Measurements from ENCODE around the gene KCNH1. TPM values are rescaled to one million over a fixed set of nuclear protein-coding genes. Genes with fewer than 3 reads are reported as not detected.

Gene KCNH1
- total RNA-seq, 1 donor = 41.3 TPM

DNA sequence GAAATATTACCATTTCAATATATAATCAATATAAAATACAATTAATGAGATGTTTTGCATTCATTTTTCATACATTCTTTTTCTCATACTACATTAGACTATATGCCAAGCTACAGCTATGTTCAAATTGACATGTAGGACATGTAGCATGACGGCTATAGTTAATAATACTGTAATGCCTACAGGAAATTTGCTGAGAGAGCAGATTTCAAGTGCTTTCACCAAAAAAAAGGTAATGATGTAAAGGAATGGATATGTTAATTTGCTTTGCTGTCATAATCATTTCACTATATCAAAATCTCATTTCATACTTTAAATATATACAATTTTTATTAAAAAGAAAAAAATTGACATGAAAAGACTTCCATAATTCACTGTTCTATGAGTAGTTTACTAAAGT is 215.1 kb downstream of the KCNH1 start:
- Histone ChIP-seq H3K27ac (ENCODE audit: low read depth, low read length) (no peak overlapping the region), H3K4me1 (ENCODE audit: insufficient read depth, low read length) (no peaks in the 10 kb centered on the region), H2AFZ (ENCODE audit: low read length) (no peak overlapping the region), H4K20me1 (ENCODE audit: insufficient read depth, low read length) (no peaks in the 10 kb centered on the region), H3K79me2 (ENCODE audit: insufficient read depth, low read length) (no peaks in the 10 kb centered on the region), H3K4me2 (ENCODE audit: insufficient read depth, low read length) (no peak overlapping the region), H3K36me3 (ENCODE audit: insufficient read depth, low read length) (no peaks in the 10 kb centered on the region), H3K9me3 (ENCODE audit: low read depth, low read length) (no peaks in the 10 kb centered on the region), H3K27me3 (ENCODE audit: insufficient read depth, low read length) (no peaks in the 10 kb centered on the region), H3K4me3 (ENCODE audit: insufficient read depth, low read length) (no peak overlapping the region)
- no peak for DNase-seq (ENCODE audit: insufficient read length, low spot score, missing footprints)
- TF ChIP-seq, protein P1, sequence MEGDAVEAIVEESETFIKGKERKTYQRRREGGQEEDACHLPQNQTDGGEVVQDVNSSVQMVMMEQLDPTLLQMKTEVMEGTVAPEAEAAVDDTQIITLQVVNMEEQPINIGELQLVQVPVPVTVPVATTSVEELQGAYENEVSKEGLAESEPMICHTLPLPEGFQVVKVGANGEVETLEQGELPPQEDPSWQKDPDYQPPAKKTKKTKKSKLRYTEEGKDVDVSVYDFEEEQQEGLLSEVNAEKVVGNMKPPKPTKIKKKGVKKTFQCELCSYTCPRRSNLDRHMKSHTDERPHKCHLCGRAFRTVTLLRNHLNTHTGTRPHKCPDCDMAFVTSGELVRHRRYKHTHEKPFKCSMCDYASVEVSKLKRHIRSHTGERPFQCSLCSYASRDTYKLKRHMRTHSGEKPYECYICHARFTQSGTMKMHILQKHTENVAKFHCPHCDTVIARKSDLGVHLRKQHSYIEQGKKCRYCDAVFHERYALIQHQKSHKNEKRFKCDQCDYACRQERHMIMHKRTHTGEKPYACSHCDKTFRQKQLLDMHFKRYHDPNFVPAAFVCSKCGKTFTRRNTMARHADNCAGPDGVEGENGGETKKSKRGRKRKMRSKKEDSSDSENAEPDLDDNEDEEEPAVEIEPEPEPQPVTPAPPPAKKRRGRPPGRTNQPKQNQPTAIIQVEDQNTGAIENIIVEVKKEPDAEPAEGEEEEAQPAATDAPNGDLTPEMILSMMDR (IDR thresholded peaks at IDR 0.05; ENCODE audit: extremely low read depth, low read depth, low read length) = no peak

DNA sequence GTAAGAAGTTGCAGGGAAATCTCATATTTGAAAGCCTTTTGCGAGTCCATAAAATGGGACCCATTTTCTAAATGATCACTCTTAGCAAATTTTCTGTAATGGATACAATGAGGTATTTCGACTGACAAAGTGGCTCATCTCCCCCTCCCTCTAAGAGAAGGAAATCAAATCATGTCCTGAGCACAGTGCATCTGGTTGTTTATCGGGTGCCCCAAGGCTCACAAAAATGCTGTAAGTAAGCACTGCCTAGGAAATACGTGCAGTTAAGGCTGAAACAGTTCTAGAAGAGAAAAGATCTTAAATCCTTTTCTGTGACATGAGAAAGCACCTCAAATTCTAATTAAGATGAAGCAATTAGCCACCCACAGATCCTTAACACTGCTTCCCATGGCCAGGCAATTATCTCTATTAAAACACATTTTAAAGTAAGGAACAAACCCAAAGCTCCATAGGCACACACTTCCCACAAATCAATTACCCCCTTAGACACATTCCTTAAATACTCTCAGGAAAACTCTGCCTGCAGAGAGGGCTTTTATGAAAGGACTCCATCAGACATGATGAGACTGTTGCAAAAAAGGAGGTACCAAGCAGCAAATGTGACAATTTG is 216.3 kb downstream of the KCNH1 start:
- H3K27ac ChIP-seq (ENCODE audit: low read depth, low read length) = no peak overlapping the region
- no peak overlapping the region for H3K4me2 ChIP-seq (ENCODE audit: insufficient read depth, low read length)
- no peak overlapping the region for H2AFZ ChIP-seq (ENCODE audit: low read length)

DNA sequence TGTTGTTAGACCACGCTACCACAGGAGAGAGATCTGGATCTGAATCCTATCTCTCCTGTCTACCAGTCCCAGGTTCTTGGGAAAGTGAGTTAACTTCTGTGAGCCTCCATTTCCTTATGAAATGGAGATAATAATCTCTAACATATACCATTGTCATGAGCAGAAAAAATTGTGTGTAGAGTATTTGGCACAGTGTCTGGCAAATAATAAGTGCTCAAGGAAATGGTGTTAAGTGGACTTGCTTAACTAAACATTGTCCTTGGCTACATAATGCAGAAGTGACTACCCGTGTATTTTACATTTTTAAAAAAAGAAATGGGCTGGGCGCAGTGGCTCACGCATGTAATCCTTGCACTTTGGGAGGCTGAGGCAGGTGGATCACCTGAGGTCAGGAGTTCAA is 217.4 kb downstream of the KCNH1 start:
- Histone ChIP-seq H3K27me3 (ENCODE audit: insufficient read depth, low read length) (no peaks in the 10 kb centered on the region), H3K79me2 (ENCODE audit: insufficient read depth, low read length) (no peaks in the 10 kb centered on the region), H3K9me3 (ENCODE audit: low read depth, low read length) (no peaks in the 10 kb centered on the region), H3K36me3 (ENCODE audit: insufficient read depth, low read length) (no peaks in the 10 kb centered on the region), H3K4me1 (ENCODE audit: insufficient read depth, low read length) (no peaks in the 10 kb centered on the region), H2AFZ (ENCODE audit: low read length) (no peak overlapping the region), H3K27ac (ENCODE audit: low read depth, low read length) (no peak overlapping the region), H3K4me2 (ENCODE audit: insufficient read depth, low read length) (no peak overlapping the region), H4K20me1 (ENCODE audit: insufficient read depth, low read length) (no peaks in the 10 kb centered on the region), H3K4me3 (ENCODE audit: insufficient read depth, low read length) (no peak overlapping the region)
- TF ChIP-seq, protein P1 (IDR thresholded peaks at IDR 0.05; ENCODE audit: extremely low read depth, low read depth, low read length) = no peak
- no peak for DNase-seq (ENCODE audit: insufficient read length, low spot score, missing footprints)

More for the DNA sequence above, 216.3 kb downstream of the KCNH1 start:
- Histone ChIP-seq H3K36me3 (ENCODE audit: insufficient read depth, low read length) (no peaks in the 10 kb centered on the region), H4K20me1 (ENCODE audit: insufficient read depth, low read length) (no peaks in the 10 kb centered on the region), H3K27me3 (ENCODE audit: insufficient read depth, low read length) (no peaks in the 10 kb centered on the region), H3K9me3 (ENCODE audit: low read depth, low read length) (no peaks in the 10 kb centered on the region), H3K79me2 (ENCODE audit: insufficient read depth, low read length) (no peaks in the 10 kb centered on the region), H3K4me1 (ENCODE audit: insufficient read depth, low read length) (no peaks in the 10 kb centered on the region), H3K4me3 (ENCODE audit: insufficient read depth, low read length) (no peak overlapping the region)
- TF ChIP-seq, protein P1 (IDR thresholded peaks at IDR 0.05; ENCODE audit: extremely low read depth, low read depth, low read length) = no peak
- no peak for DNase-seq (ENCODE audit: insufficient read length, low spot score, missing footprints)

DNA sequence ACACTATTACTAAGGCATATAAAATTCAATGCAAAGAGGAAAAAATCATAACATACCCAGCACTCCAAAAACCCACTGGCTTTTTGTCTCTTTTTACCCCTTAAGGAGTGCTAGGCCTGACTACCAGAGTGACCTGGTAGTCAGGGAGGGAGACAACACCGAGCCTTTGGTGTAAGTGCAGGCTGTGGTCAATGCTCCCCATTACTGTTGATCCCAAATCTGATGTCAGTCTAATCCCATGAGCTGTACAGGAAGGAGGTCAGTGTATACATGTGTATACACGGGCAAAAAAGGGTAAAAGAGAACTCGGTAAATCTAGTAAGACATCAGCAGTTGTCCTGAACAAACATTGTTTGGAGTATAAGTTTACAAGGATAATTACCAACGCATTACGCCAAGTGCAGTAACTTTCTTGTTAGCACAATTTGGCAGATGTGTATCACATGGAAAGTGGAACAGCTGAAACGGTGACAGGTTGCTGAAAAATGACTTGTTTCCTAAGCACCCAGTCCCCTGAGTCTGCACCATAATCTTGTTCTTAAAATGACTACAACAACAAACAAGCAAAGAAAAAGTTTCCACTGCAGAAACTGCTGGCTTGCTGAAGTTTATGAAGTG is 217.9 kb downstream of the KCNH1 start:
- Histone ChIP-seq H3K4me1 (ENCODE audit: insufficient read depth, low read length) (no peaks in the 10 kb centered on the region), H3K27me3 (ENCODE audit: insufficient read depth, low read length) (no peaks in the 10 kb centered on the region), H3K4me2 (ENCODE audit: insufficient read depth, low read length) (no peak overlapping the region), H3K4me3 (ENCODE audit: insufficient read depth, low read length) (no peak overlapping the region), H4K20me1 (ENCODE audit: insufficient read depth, low read length) (no peaks in the 10 kb centered on the region), H3K36me3 (ENCODE audit: insufficient read depth, low read length) (no peaks in the 10 kb centered on the region), H3K79me2 (ENCODE audit: insufficient read depth, low read length) (no peaks in the 10 kb centered on the region), H2AFZ (ENCODE audit: low read length) (no peak overlapping the region), H3K9me3 (ENCODE audit: low read depth, low read length) (no peaks in the 10 kb centered on the region), H3K27ac (ENCODE audit: low read depth, low read length) (no peak overlapping the region)
- DNase-seq (ENCODE audit: insufficient read length, low spot score, missing footprints) = peak; percentile 56
- TF ChIP-seq, protein P1 (IDR thresholded peaks at IDR 0.05; ENCODE audit: extremely low read depth, low read depth, low read length) = no peak
